K562 (cell line): Measurements from ENCODE around the gene LGALS3. TPM values are rescaled to one million over a fixed set of nuclear protein-coding genes. Genes with fewer than 3 reads are reported as not detected.

ENCODE experiments used
- FOSL1 ChIP-seq: fragments of 200-800 bp; sonication (Bioruptor generic); conservative IDR thresholded peaks from 2 replicates; pipeline ENCODE4 v1.6.1; 2016; ENCODE audit warnings: missing genetic modification characterization, missing compliant biosample characterization
- FOXJ3 ChIP-seq: sonication (generic); formaldehyde crosslinking; IDR thresholded peaks from 2 replicates; pipeline ENCODE4 v1.4.0; 2020; ENCODE audit warnings: mild to moderate bottlenecking, missing genetic modification reagents
- HNRNPUL1 ChIP-seq: fragments of 200-400 bp; formaldehyde crosslinking; IDR thresholded peaks from 2 replicates; pipeline ENCODE4 v1.6.1; 2017; ENCODE audit warnings: low read length
- LARP7 ChIP-seq: fragments of 450-650 bp; IDR thresholded peaks from 2 replicates; pipeline ENCODE4 v1.6.1; 2016
- POLR3G ChIP-seq: IDR thresholded peaks from 2 replicates; pipeline ENCODE4 v1.6.1; 2011; ENCODE audit not compliant: insufficient read length, insufficient replicate concordance; ENCODE audit errors: extremely low read depth
- RBM25 ChIP-seq: fragments of 200-400 bp; formaldehyde crosslinking; IDR thresholded peaks from 2 replicates; pipeline ENCODE4 v1.6.1; 2018; ENCODE audit warnings: low read length, low read depth, moderate library complexity; ENCODE audit not compliant: severe bottlenecking
- polyA plus RNA-seq, 8 experiments: library from polyadenylated mRNA; depleted of rRNA in 4 of 8; stranded (reverse) in 5 of 8; unstranded in 3 of 8; fragments of >200 nt; fragmentation: Nextera tagmentation in 2 of 8; fragmentation: Illumina TruSeq in 1 of 8; extraction: Ambion mirVana in 2 of 8; extraction: Trizol in 1 of 8; gene quantifications; 2 replicates each; pipeline versions ENCODE4 v1.2.1 to v1.2.3, GENCODE V29; 2011 to 2014; ENCODE audit warnings: inconsistent platforms in 1 of 8, missing spikeins in 1 of 8
- total RNA-seq, 7 experiments: library from RNA; depleted of rRNA in 6 of 7; stranded (reverse); fragments of >200 nt in 6 of 7; fragmentation: Illumina TruSeq in 2 of 7; extraction: Trizol in 2 of 7; gene quantifications; 2 replicates each; pipeline versions ENCODE4 v1.2.1 to v1.2.3, GENCODE V29; 2011 to 2021; ENCODE audit warnings: low replicate concordance in 1 of 7
- TF ChIP-seq, protein P1 (sequence below), 2 experiments: fragments of 450-650 bp; formaldehyde crosslinking in 1 of 2; IDR thresholded peaks; 2 replicates each; pipeline versions ENCODE4 v1.4.0 to v1.6.1; 2014 to 2020; ENCODE audit warnings: mild to moderate bottlenecking in 2 of 2, borderline replicate concordance in 1 of 2, low read depth in 1 of 2

LGALS3 gene
- total and polyA plus RNA-seq, 9 of the 15 experiments (the other 6 are each of a cell fraction or from before 2014, with no cell fraction given) = 0.04 to 1.9 (median 1.1) TPM

DNA sequence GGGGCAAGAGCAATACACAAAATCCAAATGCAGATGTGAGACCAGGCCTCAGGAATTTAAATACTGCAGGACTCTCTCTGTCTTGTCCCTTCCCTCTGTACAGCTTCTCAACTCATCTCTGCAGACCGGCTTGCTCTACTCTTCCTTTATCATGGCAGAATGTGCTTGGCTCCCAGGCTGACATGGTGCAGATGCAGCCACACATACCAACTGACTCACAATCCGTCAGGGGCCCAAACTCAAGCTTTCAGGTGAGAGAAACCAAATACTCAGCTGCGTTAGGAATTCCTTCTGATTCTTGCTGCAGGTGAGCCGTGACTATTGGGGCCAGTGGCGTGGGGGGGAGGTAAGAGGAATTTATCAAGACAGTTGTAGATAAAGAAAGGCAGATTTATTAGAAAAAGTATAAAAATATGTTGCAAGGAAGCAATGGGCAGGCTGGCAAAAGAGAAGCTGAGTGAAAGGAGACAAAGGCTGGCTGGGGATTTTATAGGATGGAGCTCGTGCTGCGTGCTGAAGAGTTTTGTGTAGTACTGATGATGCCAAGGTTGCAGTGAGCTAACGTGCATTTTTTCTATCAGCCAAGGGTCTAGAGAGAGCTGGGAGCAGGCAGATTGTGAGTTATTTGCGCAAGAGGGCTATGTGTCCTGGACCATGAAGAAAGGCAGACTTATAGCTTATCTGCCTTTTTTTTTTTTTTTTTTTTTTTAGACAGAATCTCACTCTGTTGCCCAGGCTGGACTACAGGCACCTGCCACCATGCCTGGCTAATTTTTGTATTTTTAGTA lies 5.0 kb upstream of the LGALS3 start (continued):
- TF ChIP-seq, protein P1, sequence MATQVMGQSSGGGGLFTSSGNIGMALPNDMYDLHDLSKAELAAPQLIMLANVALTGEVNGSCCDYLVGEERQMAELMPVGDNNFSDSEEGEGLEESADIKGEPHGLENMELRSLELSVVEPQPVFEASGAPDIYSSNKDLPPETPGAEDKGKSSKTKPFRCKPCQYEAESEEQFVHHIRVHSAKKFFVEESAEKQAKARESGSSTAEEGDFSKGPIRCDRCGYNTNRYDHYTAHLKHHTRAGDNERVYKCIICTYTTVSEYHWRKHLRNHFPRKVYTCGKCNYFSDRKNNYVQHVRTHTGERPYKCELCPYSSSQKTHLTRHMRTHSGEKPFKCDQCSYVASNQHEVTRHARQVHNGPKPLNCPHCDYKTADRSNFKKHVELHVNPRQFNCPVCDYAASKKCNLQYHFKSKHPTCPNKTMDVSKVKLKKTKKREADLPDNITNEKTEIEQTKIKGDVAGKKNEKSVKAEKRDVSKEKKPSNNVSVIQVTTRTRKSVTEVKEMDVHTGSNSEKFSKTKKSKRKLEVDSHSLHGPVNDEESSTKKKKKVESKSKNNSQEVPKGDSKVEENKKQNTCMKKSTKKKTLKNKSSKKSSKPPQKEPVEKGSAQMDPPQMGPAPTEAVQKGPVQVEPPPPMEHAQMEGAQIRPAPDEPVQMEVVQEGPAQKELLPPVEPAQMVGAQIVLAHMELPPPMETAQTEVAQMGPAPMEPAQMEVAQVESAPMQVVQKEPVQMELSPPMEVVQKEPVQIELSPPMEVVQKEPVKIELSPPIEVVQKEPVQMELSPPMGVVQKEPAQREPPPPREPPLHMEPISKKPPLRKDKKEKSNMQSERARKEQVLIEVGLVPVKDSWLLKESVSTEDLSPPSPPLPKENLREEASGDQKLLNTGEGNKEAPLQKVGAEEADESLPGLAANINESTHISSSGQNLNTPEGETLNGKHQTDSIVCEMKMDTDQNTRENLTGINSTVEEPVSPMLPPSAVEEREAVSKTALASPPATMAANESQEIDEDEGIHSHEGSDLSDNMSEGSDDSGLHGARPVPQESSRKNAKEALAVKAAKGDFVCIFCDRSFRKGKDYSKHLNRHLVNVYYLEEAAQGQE (IDR thresholded peaks at IDR 0.05; ENCODE audit: borderline replicate concordance) = no peak
- TF ChIP-seq, protein P1 (CRISPR knock-in tag; IDR thresholded peaks at IDR 0.05; ENCODE audit: low read depth) = no peak
- no peak for TF ChIP-seq RBM25
- TF ChIP-seq FOXJ3 = no peak
- no peak for TF ChIP-seq POLR3G
- TF ChIP-seq FOSL1 (tag) = no peak
- no peak for TF ChIP-seq HNRNPUL1
- TF ChIP-seq LARP7 = no peak
